H1 (cell line): Measurements from ENCODE around the gene CCL23. TPM values are rescaled to one million over a fixed set of nuclear protein-coding genes. Genes with fewer than 3 reads are reported as not detected.

Experiments used
- CTCF ChIA-PET: fragments of 300-600 bp; sonication (Branson Sonifier 250); formaldehyde crosslinking; loops from one replicate; lab custom pipeline; 2021; ENCODE audit not compliant: partially characterized antibody; lab: Charles Lee
- POLR2A ChIA-PET: fragments of 300-600 bp; sonication (Branson Sonifier 250); formaldehyde crosslinking; loops from one replicate; lab custom pipeline; 2021; ENCODE audit warnings: inconsistent platforms; ENCODE audit not compliant: partially characterized antibody; lab: Charles Lee
- DNase-seq, 2 experiments: peaks; one replicate each; pipeline versions ENCODE4 v3.0.0 to v3.0.0-alpha.2; 2010 to 2022; ENCODE audit warnings: low spot score in 2 of 2, low read depth in 1 of 2, mixed read lengths in 1 of 2
- FAIRE-seq: peaks from 2 replicates; lab custom pipeline; 2011; peaks lifted over from hg19 to GRCh38; lab: Jason Lieb, UNC
- H2AFZ ChIP-seq: 2 replicates; pipeline ENCODE4 v1.8.1; 2012; ENCODE audit warnings: low read length, inconsistent platforms
- H2AK5ac ChIP-seq: 2 replicates; pipeline ENCODE4 v1.6.1; 2013; ENCODE audit warnings: low read depth, low read length
- H2BK120ac ChIP-seq: replicated peaks from 2 replicates; pipeline ENCODE3; 2013; ENCODE audit warnings: low read depth, low read length, inconsistent platforms
- H2BK12ac ChIP-seq: 2 replicates; pipeline ENCODE4 v1.6.1; 2013; ENCODE audit warnings: low read depth, low read length
- H2BK15ac ChIP-seq: 2 replicates; pipeline ENCODE4 v1.6.1; 2013; ENCODE audit warnings: low read length
- H2BK20ac ChIP-seq: 2 replicates; pipeline ENCODE4 v1.6.1; 2013; ENCODE audit warnings: low read length
- H2BK5ac ChIP-seq: 2 replicates; pipeline ENCODE4 v1.6.1; 2013; ENCODE audit warnings: low read depth, low read length
- H3K14ac ChIP-seq: 2 replicates; pipeline ENCODE4 v1.6.1; 2013; ENCODE audit warnings: inconsistent platforms; ENCODE audit not compliant: insufficient read length
- H3K18ac ChIP-seq: 2 replicates; pipeline ENCODE4 v1.6.1; 2013; ENCODE audit warnings: low read length; ENCODE audit errors: extremely low read depth
- H3K23ac ChIP-seq: 2 replicates; pipeline ENCODE4 v1.6.1; 2013; ENCODE audit warnings: inconsistent platforms; ENCODE audit not compliant: insufficient read length
- H3K23me2 ChIP-seq: 2 replicates; pipeline ENCODE4 v1.6.1; 2013; ENCODE audit warnings: low read depth, low read length
- H3K27ac ChIP-seq: 2 replicates; pipeline ENCODE4 v1.6.1; 2011; ENCODE audit warnings: low read depth, low read length, inconsistent platforms
- H3K27me3 ChIP-seq, 4 experiments: replicated peaks in 1 of 4; 1 replicate in 1 of 4; 2 replicates in 3 of 4; pipeline versions ENCODE4 v1.6.1 to v1.8.1; 2011 to 2013; ENCODE audit warnings: low read length in 3 of 4, mild to moderate bottlenecking in 3 of 4, inconsistent platforms in 2 of 4, mixed read lengths in 2 of 4, moderate library complexity in 1 of 4; ENCODE audit not compliant: control insufficient read depth in 3 of 4, insufficient read depth in 3 of 4; ENCODE audit errors: extremely low read depth in 1 of 4
- H3K36me3 ChIP-seq, 4 experiments: 2 replicates each; pipeline versions ENCODE4 v1.6.1 to v1.8.1; 2011 to 2013; ENCODE audit warnings: mild to moderate bottlenecking in 4 of 4, low read length in 3 of 4, moderate library complexity in 2 of 4, control low read depth in 1 of 4, inconsistent platforms in 1 of 4; ENCODE audit not compliant: insufficient read depth in 4 of 4, control insufficient read depth in 2 of 4
- H3K4ac ChIP-seq: replicated peaks from 2 replicates; pipeline ENCODE3; 2013; ENCODE audit warnings: low read length, low read depth, mixed read lengths, inconsistent platforms; ENCODE audit not compliant: insufficient read length
- H3K4me1 ChIP-seq, 4 experiments: replicated peaks in 1 of 4; 1 replicate in 1 of 4; 2 replicates in 3 of 4; pipeline versions ENCODE4 v1.6.1 to v1.8.1; 2011 to 2013; ENCODE audit warnings: low read length in 3 of 4, inconsistent platforms in 2 of 4, mixed read lengths in 1 of 4; ENCODE audit not compliant: insufficient read depth in 4 of 4, control insufficient read depth in 3 of 4
- H3K4me2 ChIP-seq, 2 experiments: 2 replicates each; pipeline versions ENCODE4 v1.6.1 to v1.8.1; 2011 to 2013; ENCODE audit warnings: low read depth in 2 of 2, low read length in 2 of 2, control low read depth in 1 of 2, inconsistent platforms in 1 of 2, mild to moderate bottlenecking in 1 of 2; ENCODE audit not compliant: insufficient read depth in 1 of 2
- H3K4me3 ChIP-seq, 4 experiments: fragments of 200-600, 300-600 bp in 1 of 4; sonication (generic), shearing (Covaris generic), sonication (Bioruptor Twin) in 1 of 4; 2 replicates each; pipeline versions ENCODE4 v1.5.1 to v1.8.1; 2011 to 2016; ENCODE audit warnings: low read length in 4 of 4, low read depth in 3 of 4, control low read depth in 2 of 4, inconsistent platforms in 2 of 4, mild to moderate bottlenecking in 2 of 4, mixed read lengths in 1 of 4, moderate library complexity in 1 of 4; ENCODE audit not compliant: insufficient read depth in 2 of 4; ENCODE audit errors: extremely low read depth in 1 of 4
- H3K56ac ChIP-seq: replicated peaks from 2 replicates; pipeline ENCODE3; 2013; ENCODE audit warnings: low read depth, mild to moderate bottlenecking, mixed read lengths, low read length, inconsistent platforms; ENCODE audit not compliant: insufficient read length
- H3K79me1 ChIP-seq: 2 replicates; pipeline ENCODE4 v1.6.1; 2013; ENCODE audit warnings: low read depth, low read length, control low read depth
- H3K79me2 ChIP-seq, 2 experiments: 2 replicates each; pipeline versions ENCODE4 v1.6.1 to v1.8.1; 2012 to 2013; ENCODE audit warnings: low read length in 2 of 2, mild to moderate bottlenecking in 2 of 2, inconsistent platforms in 1 of 2; ENCODE audit not compliant: insufficient read depth in 2 of 2, control insufficient read depth in 1 of 2
- H3K9ac ChIP-seq, 4 experiments: replicated peaks in 1 of 4; 1 replicate in 1 of 4; 2 replicates in 3 of 4; pipeline versions ENCODE4 v1.6.1 to v1.8.1; 2011 to 2013; ENCODE audit warnings: low read depth in 3 of 4, low read length in 3 of 4, control low read depth in 2 of 4, mild to moderate bottlenecking in 2 of 4, moderate library complexity in 2 of 4, inconsistent platforms in 1 of 4; ENCODE audit errors: extremely low read depth in 1 of 4
- H3K9me3 ChIP-seq, 2 experiments: 2 replicates each; pipeline versions ENCODE4 v1.6.1 to v1.8.1; 2012 to 2013; ENCODE audit warnings: mild to moderate bottlenecking in 2 of 2, moderate library complexity in 2 of 2, control low read depth in 1 of 2, inconsistent platforms in 1 of 2, low read depth in 1 of 2, low read length in 1 of 2, mixed read lengths in 1 of 2; ENCODE audit not compliant: insufficient read depth in 2 of 2
- H4K20me1 ChIP-seq, 2 experiments: replicated peaks in 1 of 2; 2 replicates each; pipeline versions ENCODE3 to v1.8.1; 2011 to 2013; ENCODE audit warnings: inconsistent platforms in 2 of 2, low read length in 2 of 2, mild to moderate bottlenecking in 1 of 2; ENCODE audit not compliant: insufficient read depth in 2 of 2, control insufficient read depth in 1 of 2
- H4K5ac ChIP-seq: 2 replicates; pipeline ENCODE4 v1.6.1; 2013; ENCODE audit warnings: low read length, low read depth, mixed read lengths, inconsistent platforms; ENCODE audit not compliant: insufficient read length
- H4K8ac ChIP-seq: 2 replicates; pipeline ENCODE4 v1.8.0; 2013; ENCODE audit warnings: mild to moderate bottlenecking, moderate library complexity, low read length, inconsistent platforms; ENCODE audit not compliant: insufficient read depth; ENCODE audit errors: extremely low read depth
- H4K91ac ChIP-seq: replicated peaks from 2 replicates; pipeline ENCODE3; 2013; ENCODE audit warnings: low read length, mixed read lengths, inconsistent platforms; ENCODE audit not compliant: insufficient read length
- BCL11A ChIP-seq, 2 experiments: IDR thresholded peaks; one replicate each; pipeline ENCODE4 v1.6.1; 2011; ENCODE audit warnings: low read depth in 2 of 2, low read length in 2 of 2, mild to moderate bottlenecking in 2 of 2
- EZH2 ChIP-seq: fragments of 200-600 bp; sonication (generic); IDR thresholded peaks from 2 replicates; pipeline ENCODE4 v1.7.1; 2012; ENCODE audit warnings: low read depth, mild to moderate bottlenecking, moderate library complexity, low read length, inconsistent platforms; ENCODE audit not compliant: severe bottlenecking
- HDAC6 ChIP-seq: IDR thresholded peaks from one replicate; pipeline ENCODE4 v1.7.1; 2012; ENCODE audit warnings: low read depth, mild to moderate bottlenecking, inconsistent platforms, low read length, moderate library complexity
- JUN ChIP-seq: IDR thresholded peaks from 2 replicates; pipeline ENCODE4 v1.6.1; 2011; ENCODE audit warnings: low read depth, mild to moderate bottlenecking, improper control_type of control experiment, low read length
- MAFK ChIP-seq: IDR thresholded peaks from 2 replicates; pipeline ENCODE4 v1.6.1; 2012; ENCODE audit warnings: low read depth, mild to moderate bottlenecking, improper control_type of control experiment, low read length
- SP1 ChIP-seq: IDR thresholded peaks from 2 replicates; pipeline ENCODE4 v1.6.1; 2011; ENCODE audit warnings: low read depth, low read length
- TAF1 ChIP-seq: IDR thresholded peaks from 2 replicates; pipeline ENCODE4 v1.6.1; 2011; ENCODE audit warnings: mild to moderate bottlenecking, low read depth, low read length
- TBP ChIP-seq: IDR thresholded peaks from 2 replicates; pipeline ENCODE4 v1.6.1; 2011; ENCODE audit warnings: low read depth, low read length, improper control_type of control experiment
- USF2 ChIP-seq: IDR thresholded peaks from 2 replicates; pipeline ENCODE4 v1.6.1; 2011; ENCODE audit warnings: low read length, improper control_type of control experiment
- YY1 ChIP-seq: IDR thresholded peaks from 2 replicates; pipeline ENCODE4 v1.6.1; 2011; ENCODE audit warnings: low read depth, mild to moderate bottlenecking, low read length
- WGBS, 2 experiments: shearing (Covaris generic) in 1 of 2; methylation state at CpG; one replicate each; pipeline versions ENCODE4 v1.1.6 to v1.1.7; 2013 to 2015; ENCODE audit warnings: low lambda C conversion rate in 2 of 2, mixed read lengths in 2 of 2, inconsistent platforms in 1 of 2, low coverage in 1 of 2, missing lambda C conversion rate in 1 of 2; ENCODE audit not compliant: insufficient replicate concordance in 2 of 2, insufficient coverage in 1 of 2, insufficient read length in 1 of 2; ENCODE audit errors: extremely low coverage in 1 of 2, missing lambda C conversion rate in 1 of 2; 5-methylcytosine and 5-hydroxymethylcytosine counted together
- polyA plus RNA-seq, 7 experiments: library from polyadenylated mRNA; depleted of rRNA in 3 of 7; stranded (reverse) in 5 of 7; unstranded in 2 of 7; fragments of >200 nt in 5 of 7; fragments of 200-250 nt in 2 of 7; gene quantifications; 1 replicate in 5 of 7; 2 replicates in 1 of 7; 4 replicates in 1 of 7; pipeline versions ENCODE4 v1.2.1 to v1.2.3, GENCODE V29; 2011 to 2013; ENCODE audit warnings: missing spikeins in 2 of 7, mixed read lengths in 2 of 7
- total RNA-seq: library from RNA; stranded (reverse); fragmentation: NEBNext Ultra II Directional; extraction: Animal tissue kit (Norgen Biotek cat#: 25700); gene quantifications from 2 replicates; pipeline ENCODE4 v1.2.1, GENCODE V29; 2021

Gene CCL23
- total and polyA plus RNA-seq, 2 of the 8 experiments (the other 6 are each of a cell fraction or from before 2014, with no cell fraction given) = not detected

- no peak overlapping the region for H3K56ac ChIP-seq
- 92% methylated on average over 2 of the region's 2 CpGs; no CpG with 5 or more reads in 1 of the 2 experiments for WGBS, 2 experiments
- no peaks in the 10 kb centered on the region for H3K79me2 ChIP-seq
- H3K27ac ChIP-seq = no peak overlapping the region
- no peak overlapping the region for H3K4me3 ChIP-seq
- no peak overlapping the region for H3K9ac ChIP-seq
- H3K9me3 ChIP-seq = no peaks in the 10 kb centered on the region
- H3K4ac ChIP-seq = no peak overlapping the region
- H3K36me3 ChIP-seq = no peaks in the 10 kb centered on the region
- TF ChIP-seq BCL11A (IDR thresholded peaks at IDR 0.05; ENCODE audit: low read depth in 2 of 2, low read length in 2 of 2) = no peak
- no peak for TF ChIP-seq HDAC6
- TF ChIP-seq TBP = no peak
- no peak for TF ChIP-seq EZH2
- TF ChIP-seq SP1 = no peak
- TF ChIP-seq JUN = no peak
- no peak for TF ChIP-seq YY1
- TF ChIP-seq MAFK = no peak
- TF ChIP-seq TAF1 = no peak
- no peak for TF ChIP-seq USF2
- ChIA-PET CTCF (no interaction called here), POLR2A (no interaction called here)
- H3K23ac ChIP-seq = no peak overlapping the region
- H2BK5ac ChIP-seq = no peak overlapping the region
- no peak overlapping the region for H4K8ac ChIP-seq
- no peak overlapping the region for H3K14ac ChIP-seq
- no peak overlapping the region for H4K5ac ChIP-seq
- no peak overlapping the region for H4K91ac ChIP-seq
- DNase-seq (no peak), FAIRE-seq (no peak)
- no peak overlapping the region for H2AFZ ChIP-seq
- no peak overlapping the region for H3K4me2 ChIP-seq
- no peak overlapping the region for H2BK120ac ChIP-seq
- no peaks in the 10 kb centered on the region for H3K79me1 ChIP-seq
- H3K4me1 ChIP-seq = no peaks in the 10 kb centered on the region
- no peak overlapping the region for H2BK20ac ChIP-seq
- no peaks in the 10 kb centered on the region for H4K20me1 ChIP-seq
- H2AK5ac ChIP-seq = no peak overlapping the region
- no peak overlapping the region for H2BK15ac ChIP-seq
- no peak overlapping the region for H2BK12ac ChIP-seq
- no peak overlapping the region for H3K18ac ChIP-seq
- H3K27me3 ChIP-seq = no peaks in the 10 kb centered on the region
- no peaks in the 10 kb centered on the region for H3K23me2 ChIP-seq
These were observed 26.7 kb downstream of the CCL23 start for GRCh38 chr17:35991075-35991474.
